OCI-LY3 (cell line): ENCODE results near the gene S100A6.
A peak's percentile ranks its signal among the peaks of the same experiment; 100 is the strongest.

ENCODE experiments used
- H2AFZ ChIP-seq: fragments of 200-600, 300-600 bp; shearing (Covaris generic); 2 replicates; pipeline ENCODE4 v1.6.0; 2014; ENCODE audit warnings: antibody characterized with exemption, low read depth, low read length
- H3K27ac ChIP-seq: fragments of 200-600, 300-600 bp; sonication (generic); 2 replicates; pipeline ENCODE4 v1.5.1; 2014; ENCODE audit warnings: mild to moderate bottlenecking, low read length, moderate library complexity, mixed read lengths
- H3K27me3 ChIP-seq: fragments of 200-600, 300-600 bp; sonication (generic); 2 replicates; pipeline ENCODE4 v1.6.1; 2014; ENCODE audit warnings: low read depth, low read length, mixed read lengths
- H3K36me3 ChIP-seq: fragments of 200-600, 300-600 bp; sonication (generic); replicated peaks from 2 replicates; pipeline ENCODE3; 2014; ENCODE audit warnings: low read depth, low read length, mixed read lengths
- H3K4me1 ChIP-seq: fragments of 300-600, 200-600 bp; sonication (generic); 2 replicates; pipeline ENCODE4 v1.6.1; 2014; ENCODE audit warnings: low read length, mixed read lengths
- H3K4me2 ChIP-seq: fragments of 200-600, 300-600 bp; sonication (generic); 2 replicates; pipeline ENCODE4 v1.6.1; 2014; ENCODE audit warnings: low read length, mixed read lengths
- H3K4me3 ChIP-seq: fragments of 300-600, 200-600 bp; sonication (generic); 2 replicates; pipeline ENCODE4 v1.5.1; 2014; ENCODE audit warnings: antibody characterized with exemption, mild to moderate bottlenecking, low read length, moderate library complexity
- H3K79me2 ChIP-seq: fragments of 300-600, 200-600 bp; shearing (Covaris generic); 2 replicates; pipeline ENCODE4 v1.6.1; 2014; ENCODE audit warnings: mild to moderate bottlenecking, low read length, mixed read lengths
- H3K9ac ChIP-seq: fragments of 300-600, 200-600 bp; shearing (Covaris generic); 2 replicates; pipeline ENCODE4 v1.6.0; 2014; ENCODE audit warnings: mild to moderate bottlenecking, low read length, moderate library complexity
- H3K9me3 ChIP-seq: fragments of 200-600, 300-600 bp; shearing (Covaris generic); 2 replicates; pipeline ENCODE4 v1.6.1; 2014; ENCODE audit warnings: low read length, mixed read lengths; ENCODE audit not compliant: insufficient read depth
- H4K20me1 ChIP-seq: fragments of 200-600, 300-600 bp; sonication (generic); 2 replicates; pipeline ENCODE4 v1.6.1; 2016; ENCODE audit warnings: low read length, mixed read lengths; ENCODE audit not compliant: insufficient read depth
- CTCF ChIP-seq: fragments of 200-600, 300-600 bp; sonication (generic); IDR thresholded peaks from 2 replicates; pipeline ENCODE4 v1.5.1; 2014; ENCODE audit warnings: antibody characterized with exemption, low read length, low read depth
- EZH2phosphoT487 ChIP-seq: fragments of 200-600 bp; shearing (Covaris generic); IDR thresholded peaks from 2 replicates; pipeline ENCODE4 v1.6.1; 2018; ENCODE audit warnings: antibody characterized with exemption, mixed run types, low read depth

S100A6 gene

GRCh38 chr1:153538315-153538821 lies 2.6 kb upstream of the S100A6 start:
- no peak overlapping the region for H2AFZ ChIP-seq
- no peak overlapping the region for H3K4me2 ChIP-seq

GRCh38 chr1:153537376-153537730 lies 1.6 kb upstream of the S100A6 start:
- H3K4me1 ChIP-seq, result peaks cover 38% of the 10 kb centered on the region

More at GRCh38 chr1:153538315-153538821, 2.6 kb upstream of the S100A6 start:
- H3K27ac ChIP-seq, result no peak overlapping the region
- H3K79me2 ChIP-seq, result 0 out of 2 replicates have a peak, but pooled peaks cover 2% of the 10 kb centered on the region
- H3K9ac ChIP-seq, result no peak overlapping the region
- peaks cover 3% of the 10 kb centered on the region for H3K36me3 ChIP-seq
- H4K20me1 ChIP-seq, result no peaks in the 10 kb centered on the region
- H3K27me3 ChIP-seq, result no peaks in the 10 kb centered on the region
- H3K9me3 ChIP-seq, result no peaks in the 10 kb centered on the region
- peaks cover 29% of the 10 kb centered on the region for H3K4me1 ChIP-seq
- TF ChIP-seq CTCF (no peak), EZH2phosphoT487 (no peak)
- H3K4me3 ChIP-seq, result no peak overlapping the region

GRCh38 chr1:153536671-153537375 lies 1.0 kb upstream of the S100A6 start:
- Histone ChIP-seq H3K4me2 (peak overlapping the region; percentile 100), H3K27me3 (no peaks in the 10 kb centered on the region), H3K27ac (peak overlapping the region; percentile 48), H3K9ac (peak overlapping the region; percentile 87), H3K36me3 (no peaks in the 10 kb centered on the region), H3K9me3 (no peaks in the 10 kb centered on the region), H3K79me2 (0 out of 2 replicates have a peak, but pooled peaks cover 2% of the 10 kb centered on the region), H3K4me3 (peak overlapping the region; percentile 83), H4K20me1 (no peaks in the 10 kb centered on the region), H2AFZ (peak overlapping the region; percentile 79), H3K4me1 (peaks cover 42% of the 10 kb centered on the region)
- TF ChIP-seq EZH2phosphoT487 (no peak), CTCF (no peak)

More at GRCh38 chr1:153537376-153537730, 1.6 kb upstream of the S100A6 start:
- Histone ChIP-seq H3K36me3 (no peaks in the 10 kb centered on the region), H3K79me2 (0 out of 2 replicates have a peak, but pooled peaks cover 2% of the 10 kb centered on the region), H3K4me2 (no peak overlapping the region), H3K9ac (no peak overlapping the region), H3K27me3 (no peaks in the 10 kb centered on the region), H3K4me3 (no peak overlapping the region), H3K27ac (no peak overlapping the region), H3K9me3 (no peaks in the 10 kb centered on the region), H2AFZ (no peak overlapping the region), H4K20me1 (no peaks in the 10 kb centered on the region)
- TF ChIP-seq EZH2phosphoT487 (no peak), CTCF (no peak)

GRCh38 chr1:153536012-153536670 lies 350 bp upstream of the S100A6 start:
- H3K4me3 ChIP-seq, result peak overlapping the region; percentile 83
- no peak for TF ChIP-seq EZH2phosphoT487
- H2AFZ ChIP-seq, result peak overlapping the region; percentile 79
- H3K79me2 ChIP-seq, result 0 out of 2 replicates have a peak, but pooled peaks cover 2% of the 10 kb centered on the region
- H3K9me3 ChIP-seq, result no peaks in the 10 kb centered on the region
- H3K4me1 ChIP-seq, result peaks cover 39% of the 10 kb centered on the region
- H3K27ac ChIP-seq, result peak overlapping the region; percentile 48
- H3K27me3 ChIP-seq, result no peaks in the 10 kb centered on the region
- H3K9ac ChIP-seq, result peak overlapping the region; percentile 87
- H3K4me2 ChIP-seq, result peak overlapping the region; percentile 100
- no peaks in the 10 kb centered on the region for H4K20me1 ChIP-seq
- no peaks in the 10 kb centered on the region for H3K36me3 ChIP-seq
